Cerebellar cortex (tissue), 1 donor: ENCODE measurements around the gene CTXN2.
A peak's percentile ranks its signal among the peaks of the same experiment; 100 is the strongest.

Experiments
- DNase-seq: peaks from one replicate; pipeline ENCODE4 v3.0.0-alpha.2; 2015; ENCODE audit warnings: low spot score

CTXN2 gene

GRCh38 chr15:48191574-48192225 is at the start of gene CTXN2:
CTXN2 (plus strand) TSS chr15:48191665; CDS start chr15:48201301, 9,636 bp downstream.
- peak; percentile 82 for DNase-seq

DNA sequence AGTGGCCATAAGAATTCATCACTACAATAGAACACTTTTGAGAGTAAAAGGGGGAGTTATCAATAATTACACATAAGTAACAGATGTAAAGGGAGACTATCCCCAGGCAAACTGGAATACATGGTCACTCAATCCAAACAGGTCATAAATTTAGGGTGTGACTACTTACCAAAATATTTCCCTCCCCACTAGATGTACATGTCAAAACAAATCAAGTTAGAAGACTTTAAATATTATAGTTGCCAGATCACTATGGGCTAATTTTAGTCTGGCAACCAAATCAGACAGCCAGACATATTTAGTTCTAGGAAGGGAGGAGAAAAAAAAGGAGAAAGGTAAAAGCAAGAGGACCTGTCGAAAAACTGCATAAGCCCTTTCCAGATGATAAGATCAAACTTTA is 47.6 kb upstream of the CTXN2 start:
- DNase-seq = no peak

- no peak for DNase-seq
Observed at GRCh38 chr15:48144889-48145288, 46.6 kb upstream of the CTXN2 start.

DNA sequence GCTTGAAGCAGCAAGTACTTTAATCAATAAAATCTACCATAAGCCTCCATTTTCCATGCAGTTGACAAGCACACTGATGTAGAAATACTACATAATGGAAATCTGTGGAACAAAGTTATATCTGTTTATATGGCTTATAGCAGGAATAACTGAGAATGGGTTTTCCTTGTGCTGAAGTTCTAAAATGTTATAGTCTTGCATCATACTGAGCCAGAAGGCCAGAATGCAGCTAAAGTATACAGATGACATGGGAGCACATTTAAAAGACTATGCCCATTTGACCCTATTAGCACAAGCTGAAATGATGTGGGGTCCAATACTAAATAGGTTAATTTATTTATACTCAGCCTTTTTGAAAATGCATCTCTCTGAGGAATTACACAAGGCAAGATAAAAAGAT is 45.5 kb upstream of the CTXN2 start:
- DNase-seq = no peak

DNA sequence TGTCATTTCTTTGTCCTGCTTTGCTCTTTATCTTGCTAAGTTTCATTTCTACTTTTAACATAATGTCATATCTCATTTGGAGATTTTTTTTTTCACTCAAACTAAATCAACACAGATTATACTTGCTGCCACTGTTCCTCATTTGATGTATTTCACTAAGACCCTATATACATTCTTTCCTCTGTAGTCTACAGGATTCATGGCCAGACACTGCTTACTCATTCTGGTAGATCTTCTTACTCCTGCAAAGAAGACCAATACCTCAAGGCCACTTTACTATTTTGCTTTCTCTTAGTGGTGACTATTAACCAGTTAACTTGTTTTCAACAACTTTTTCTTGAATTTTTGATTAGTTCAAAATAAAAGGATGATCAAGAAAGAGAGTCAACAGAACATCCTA is 44.1 kb upstream of the CTXN2 start:
- DNase-seq = no peak

DNA sequence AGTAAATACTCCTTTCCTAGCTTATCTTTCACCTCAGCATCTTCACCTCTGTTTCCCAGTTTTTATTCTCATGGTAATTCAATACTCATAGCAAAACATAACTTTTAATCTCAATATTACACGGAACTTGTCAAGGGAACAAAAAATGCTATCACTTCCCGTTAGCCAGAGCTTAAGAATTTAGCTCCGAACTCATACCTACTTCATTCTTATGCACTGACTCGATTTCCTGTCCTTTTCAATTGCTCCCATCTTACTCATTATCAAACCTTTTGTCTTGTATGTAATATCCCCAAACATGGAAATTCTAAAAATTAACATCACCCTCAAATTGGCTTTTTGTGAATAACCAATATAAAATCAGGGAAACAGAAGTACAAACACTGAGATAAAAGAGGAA is 41.6 kb upstream of the CTXN2 start:
- DNase-seq = no peak

GRCh38 chr15:48153526-48153925 is 37.9 kb upstream of the CTXN2 start:
- DNase-seq = no peak

GRCh38 chr15:48168616-48169015 is 22.8 kb upstream of the CTXN2 start:
- DNase-seq = no peak

GRCh38 chr15:48170981-48171380 is 20.5 kb upstream of the CTXN2 start:
- no peak for DNase-seq

DNA sequence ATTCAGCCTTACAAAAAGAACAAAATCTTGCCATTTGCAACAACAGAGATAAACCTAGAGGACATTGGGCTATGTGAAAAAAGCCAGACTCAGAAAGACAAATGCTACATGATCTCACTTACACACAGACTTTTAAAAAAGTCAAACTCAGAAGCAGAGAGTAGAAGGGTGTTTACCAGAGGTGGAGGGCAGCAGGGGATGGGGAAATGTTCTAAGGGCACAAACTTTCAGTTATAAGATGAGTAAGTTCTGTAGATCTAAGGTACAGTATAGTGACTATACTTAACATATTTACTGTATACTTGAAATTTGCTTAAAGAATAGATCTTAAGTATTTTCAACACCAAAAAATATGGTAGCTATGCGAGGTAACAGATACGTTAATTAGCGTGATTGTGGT is 16.3 kb upstream of the CTXN2 start:
- DNase-seq = no peak

DNA sequence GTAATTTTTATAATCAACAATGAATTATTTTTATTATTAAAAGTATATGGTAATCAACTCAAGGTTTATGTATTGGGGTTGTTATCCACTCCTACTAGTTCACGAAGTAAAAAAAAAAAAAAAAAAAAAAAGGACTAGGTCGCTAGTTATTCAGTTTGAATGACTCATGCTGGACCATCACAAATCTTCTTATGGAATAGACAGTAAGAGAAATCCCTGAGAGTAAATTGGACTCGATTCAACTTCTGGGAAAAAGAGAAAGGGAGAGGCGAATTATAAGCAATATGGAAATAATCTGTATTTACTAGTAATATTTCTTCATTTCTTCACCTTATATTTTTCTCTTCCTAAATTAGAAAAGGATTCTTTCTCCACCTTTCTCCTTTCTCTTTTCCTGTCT is 15.4 kb upstream of the CTXN2 start:
- no peak for DNase-seq

GRCh38 chr15:48176957-48177356 is 14.5 kb upstream of the CTXN2 start:
- peak; percentile 14 for DNase-seq

- DNase-seq = peak; percentile 69
Observed at GRCh38 chr15:48177383-48177765, 14.1 kb upstream of the CTXN2 start.

GRCh38 chr15:48177766-48178647 is 13.5 kb upstream of the CTXN2 start, which contains the start of gene MYEF2:
MYEF2 (minus strand) TSS chr15:48178295; CDS start chr15:48178237, 58 bp downstream.
- peak; percentile 84 for DNase-seq

GRCh38 chr15:48178648-48178931 is 12.9 kb upstream of the CTXN2 start:
- DNase-seq = no peak

- DNase-seq = no peak
Observed at GRCh38 chr15:48182749-48183148, 8.7 kb upstream of the CTXN2 start.

DNA sequence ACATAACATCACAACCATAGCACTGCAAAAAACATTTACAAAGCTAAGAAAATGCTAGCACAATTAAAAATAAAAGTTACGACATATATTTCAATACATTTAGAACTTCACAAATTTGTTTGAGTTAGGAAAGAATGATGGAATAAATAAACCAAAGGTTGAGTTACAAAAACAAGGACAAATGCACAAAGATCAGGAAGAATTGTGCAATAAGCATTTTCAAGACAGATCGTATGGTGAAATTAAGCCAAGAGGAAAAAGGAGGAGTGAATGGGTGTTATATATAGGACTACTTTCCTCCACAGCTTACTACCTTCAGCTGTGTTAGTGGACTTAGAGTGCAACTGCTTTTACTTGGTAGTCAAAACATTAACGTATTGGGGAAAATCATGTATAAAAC is 5.9 kb upstream of the CTXN2 start:
- no peak for DNase-seq

- no peak for DNase-seq
Observed at GRCh38 chr15:48186271-48186670, 5.2 kb upstream of the CTXN2 start.

DNA sequence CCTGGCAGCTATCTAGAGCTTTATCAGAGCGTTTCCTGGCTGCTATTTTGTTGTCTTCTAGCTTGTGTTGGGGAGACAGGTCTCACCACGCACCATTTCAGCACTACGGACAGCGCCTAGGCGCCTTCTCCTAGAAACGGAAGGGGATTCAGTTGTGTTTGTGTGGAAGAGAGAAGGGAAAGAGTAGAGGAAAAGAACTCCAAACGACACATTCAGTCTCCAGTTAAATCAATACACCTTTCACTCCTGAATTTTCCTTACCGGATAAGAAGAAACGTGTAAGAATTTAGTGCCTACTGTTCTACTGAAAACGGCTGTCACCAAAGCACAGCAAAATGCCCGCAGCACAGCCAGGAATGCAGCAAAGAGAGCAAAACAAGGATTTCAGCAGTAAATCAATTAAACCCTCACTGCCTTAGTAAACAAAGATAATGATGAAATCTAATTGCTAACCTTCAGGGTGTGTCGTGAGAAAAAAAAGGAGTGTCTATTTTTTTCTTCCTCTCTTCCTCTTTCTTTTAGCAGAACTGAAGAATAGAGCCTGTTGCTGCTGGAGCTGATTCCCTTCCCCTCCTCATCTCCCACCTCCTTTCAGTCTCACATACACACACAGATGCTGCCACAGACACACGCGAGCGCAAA is 412 bp upstream of the CTXN2 start:
- DNase-seq = peak; percentile 79

DNA sequence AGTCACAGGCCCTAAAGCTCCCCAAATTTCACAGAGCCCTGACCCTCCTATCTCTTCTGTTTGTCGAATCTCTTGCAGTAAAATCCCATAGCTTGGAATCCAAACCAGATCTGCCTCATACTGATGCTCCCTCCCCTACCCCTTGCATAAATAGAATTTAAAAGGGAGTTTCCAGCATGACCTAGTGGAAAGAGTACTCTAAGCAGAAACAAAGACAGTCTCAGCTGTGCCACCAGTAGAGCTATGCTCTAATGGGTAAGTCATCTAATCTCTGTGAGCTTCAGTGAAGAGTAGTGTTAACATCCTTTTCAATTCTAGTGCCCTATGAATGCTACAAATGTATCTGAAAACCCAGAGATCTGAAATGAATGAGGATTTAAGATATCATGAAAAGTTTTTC is 10.6 kb downstream of the CTXN2 start:
- no peak for DNase-seq

DNA sequence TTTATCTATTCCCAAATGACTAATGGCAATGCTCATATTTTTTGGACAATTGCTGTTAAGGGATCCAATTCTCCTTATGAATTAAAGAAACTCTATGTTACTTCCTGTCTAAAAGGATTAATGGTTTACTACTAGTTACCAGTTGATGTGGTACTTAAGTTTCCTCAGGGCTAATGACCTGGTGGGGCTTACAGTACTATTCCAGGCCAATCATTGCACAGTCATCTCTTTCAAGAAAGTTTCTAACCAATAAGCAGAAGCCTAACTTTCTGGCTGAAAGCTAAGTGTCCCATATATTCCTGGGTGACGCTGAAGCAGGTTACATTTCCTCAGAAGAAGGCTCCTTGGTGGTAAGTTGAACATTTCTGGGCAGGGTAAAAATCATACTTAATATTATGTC is 14.5 kb downstream of the CTXN2 start, which contains the start of gene SLC12A1:
Gene SLC12A1 (plus strand): TSS at position 322 of the 400 bp plus-strand sequence. CDS start 1,418 bp downstream, outside the sequence.
- no peak for DNase-seq

DNA sequence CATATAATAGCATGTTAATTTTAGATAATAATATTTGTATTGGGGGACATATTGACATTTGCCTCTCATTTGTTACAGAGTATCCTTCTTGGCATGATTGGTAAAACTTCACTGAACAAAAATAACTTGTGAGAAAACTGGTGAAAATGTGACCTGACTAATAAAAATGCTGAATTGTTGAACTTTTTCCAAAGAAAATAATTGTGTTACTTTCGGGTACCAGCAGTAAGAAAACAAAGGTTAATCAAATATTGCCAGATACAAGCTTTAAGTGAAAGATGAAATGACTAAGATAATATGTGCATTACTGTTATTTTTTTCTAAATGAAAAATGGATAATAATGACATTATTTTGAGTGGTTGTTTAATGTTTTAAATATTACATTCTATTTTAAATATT is 29.8 kb downstream of the CTXN2 start:
- DNase-seq = no peak

DNA sequence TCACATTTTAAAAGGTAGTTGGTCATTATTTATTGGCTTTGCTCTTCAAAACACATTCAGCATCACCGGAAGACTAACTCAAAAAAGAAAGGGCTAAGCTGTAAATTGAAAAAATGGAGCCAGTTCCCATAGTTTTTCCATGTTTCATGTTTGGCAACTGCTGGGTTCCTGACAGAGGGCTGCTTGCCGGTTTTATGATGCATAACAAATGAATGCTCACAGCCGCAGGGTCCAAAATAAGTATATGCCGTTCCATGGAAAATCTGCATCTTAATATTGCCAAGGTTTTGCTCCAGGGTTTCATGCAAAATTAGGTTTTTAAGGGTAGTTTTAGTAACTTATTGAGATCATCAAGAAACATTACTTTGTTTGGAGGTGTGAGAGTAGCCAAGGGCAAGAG is 30.4 kb downstream of the CTXN2 start:
- no peak for DNase-seq
